HG02588 (cell line): Measurements from ENCODE around the gene CTBP2.
"Not testable (repeated sequence)": the region's sequence is repeated elsewhere in the genome, so short reads cannot be mapped to it uniquely, and the experiment has no call there.

Source experiments
- ATAC-seq: cut with Tn5 transposase; IDR thresholded peaks from one replicate; pipeline ENCODE4 v1.9.1; 2021; ENCODE audit warnings: mild to moderate bottlenecking, moderate library complexity; ENCODE audit not compliant: unreplicated experiment

Gene CTBP2

DNA sequence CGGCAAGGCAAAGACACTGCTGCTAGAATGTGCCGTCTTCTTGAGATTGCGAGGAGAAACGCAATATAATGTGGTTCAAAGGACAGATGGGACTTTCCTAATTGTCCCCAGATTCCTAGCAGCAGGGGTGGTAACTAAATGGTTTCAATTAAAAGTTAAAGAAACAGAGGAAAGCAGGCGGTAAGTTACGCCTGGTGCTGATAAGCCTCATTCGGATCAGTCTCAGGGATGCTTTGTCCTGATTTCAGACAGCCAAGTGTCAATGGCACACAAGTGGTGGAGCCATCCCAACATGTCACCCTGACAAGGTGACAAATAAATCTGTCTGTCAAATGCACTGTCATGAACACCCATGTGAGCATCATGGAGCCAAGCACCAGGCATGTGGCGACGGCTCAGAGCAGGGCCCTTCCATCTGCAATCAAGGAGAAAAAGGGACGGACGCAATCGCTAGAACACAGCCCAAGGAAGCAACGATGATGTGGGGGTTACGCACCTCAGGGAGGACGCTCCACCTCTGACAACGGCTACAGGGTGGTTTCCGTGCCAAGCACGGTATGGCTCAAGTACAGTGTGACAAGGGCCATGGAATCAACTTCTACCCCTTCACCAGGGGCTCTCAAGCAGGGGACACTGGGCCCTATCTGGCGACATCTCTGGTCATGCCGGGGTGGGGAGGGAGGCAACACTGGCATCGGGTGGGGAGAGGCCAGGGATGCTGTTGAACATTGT is 66.2 kb downstream of the CTBP2 start:
- ATAC-seq = no peak

GRCh38 chr10:125093199-125093973 is 67.0 kb downstream of the CTBP2 start:
- no peak for ATAC-seq

- ATAC-seq = no peak
Measured at GRCh38 chr10:125092564-125093031, 67.8 kb downstream of the CTBP2 start.

DNA sequence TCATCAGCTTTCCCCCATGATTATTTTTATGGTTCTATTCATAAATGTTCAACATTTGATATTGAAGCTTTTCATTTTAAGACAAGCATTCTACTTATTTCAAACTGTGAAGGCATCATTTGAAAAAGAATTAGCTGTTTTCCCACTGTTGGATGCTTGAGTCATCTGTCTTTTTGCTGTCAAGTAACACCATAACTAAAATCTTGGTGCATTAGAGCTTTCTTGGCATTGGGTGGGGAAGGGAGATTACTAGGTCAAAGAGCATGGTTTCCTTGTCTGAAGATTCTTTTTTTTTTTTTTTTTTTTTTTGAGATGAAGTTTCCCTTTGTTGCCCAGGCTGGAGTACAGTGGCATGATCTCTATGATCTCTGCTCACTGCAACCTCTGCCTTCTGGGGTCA is 68.5 kb downstream of the CTBP2 start:
- ATAC-seq = no peak

- ATAC-seq = no peak
Measured at GRCh38 chr10:125089469-125089868, 70.9 kb downstream of the CTBP2 start.

- no peak for ATAC-seq
Measured at GRCh38 chr10:125087897-125088215, 72.5 kb downstream of the CTBP2 start.

DNA sequence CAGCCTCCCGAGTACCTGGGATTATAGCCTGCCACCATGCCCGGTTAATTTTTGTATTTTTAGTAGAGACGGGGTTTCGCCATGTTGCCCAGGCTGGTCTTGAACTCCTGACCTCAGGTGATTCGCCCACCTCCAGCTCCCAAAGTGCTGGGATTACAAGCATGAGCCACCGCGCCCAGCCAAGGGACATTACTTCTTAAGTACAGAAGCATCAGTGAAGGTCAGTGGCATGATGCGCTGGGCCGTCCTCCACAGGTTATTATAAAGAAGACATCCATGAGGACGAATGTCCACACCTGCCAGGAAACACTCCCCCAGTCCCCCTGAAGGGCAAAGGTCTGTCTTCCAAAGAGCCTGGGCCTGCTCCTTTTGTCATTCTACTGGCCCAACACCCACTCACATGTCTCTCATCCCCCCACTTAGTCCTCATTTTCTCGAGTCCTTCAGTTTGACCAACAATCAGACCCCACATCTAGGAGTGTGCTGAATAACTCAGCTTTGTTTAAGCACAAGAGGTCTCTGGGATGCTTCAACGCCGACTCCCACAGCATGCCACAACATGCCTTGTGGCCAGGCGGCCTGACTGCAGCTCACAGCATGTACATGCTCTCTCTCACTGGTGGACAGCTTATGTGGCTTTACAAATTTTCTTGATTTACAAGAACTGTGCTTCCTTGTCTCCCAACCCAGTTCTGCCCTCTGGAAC is 73.0 kb downstream of the CTBP2 start:
- ATAC-seq = no peak

- no peak for ATAC-seq
Measured at GRCh38 chr10:125086691-125087090, 73.7 kb downstream of the CTBP2 start.

- no peak for ATAC-seq
Measured at GRCh38 chr10:125085258-125086054, 74.9 kb downstream of the CTBP2 start.

DNA sequence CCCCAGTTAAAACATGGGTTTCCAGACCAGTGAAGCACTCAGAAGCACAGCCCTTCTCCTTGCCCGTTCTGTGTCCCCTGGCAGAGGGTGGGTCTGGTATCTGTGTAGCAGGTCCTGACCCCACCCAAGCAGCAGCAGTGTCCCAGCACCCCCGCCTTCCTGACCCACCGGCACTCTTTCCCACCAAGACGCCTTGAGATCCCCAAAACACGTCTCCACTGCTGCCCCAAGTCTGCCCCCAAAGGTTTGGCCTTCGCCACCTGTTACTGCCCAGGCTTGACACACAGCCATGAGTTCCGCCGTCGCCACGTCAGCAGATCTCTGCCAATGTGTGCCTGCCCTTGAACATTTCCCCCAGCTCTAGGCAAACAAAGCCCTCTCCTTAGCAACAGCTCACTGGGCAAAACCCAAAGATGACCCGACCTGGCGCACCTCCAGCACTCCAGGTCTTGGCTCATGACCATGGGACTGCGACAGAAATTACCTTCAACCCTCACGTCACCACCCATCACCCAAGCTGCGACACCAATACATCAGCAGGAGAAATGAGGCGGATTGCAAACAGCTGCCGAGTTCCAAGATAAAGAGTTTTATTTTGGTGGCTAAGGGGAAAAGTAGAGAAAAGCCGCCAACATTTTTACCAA is 75.6 kb downstream of the CTBP2 start:
- no peak for ATAC-seq

- ATAC-seq = no peak
Measured at GRCh38 chr10:125084191-125084613, 76.2 kb downstream of the CTBP2 start.

- no peak for ATAC-seq
Measured at GRCh38 chr10:125083576-125083920, 76.8 kb downstream of the CTBP2 start.

GRCh38 chr10:125082881-125083575 is 77.3 kb downstream of the CTBP2 start:
- no peak for ATAC-seq

GRCh38 chr10:125082471-125082870 is 77.9 kb downstream of the CTBP2 start:
- ATAC-seq = not testable (repeated sequence)

DNA sequence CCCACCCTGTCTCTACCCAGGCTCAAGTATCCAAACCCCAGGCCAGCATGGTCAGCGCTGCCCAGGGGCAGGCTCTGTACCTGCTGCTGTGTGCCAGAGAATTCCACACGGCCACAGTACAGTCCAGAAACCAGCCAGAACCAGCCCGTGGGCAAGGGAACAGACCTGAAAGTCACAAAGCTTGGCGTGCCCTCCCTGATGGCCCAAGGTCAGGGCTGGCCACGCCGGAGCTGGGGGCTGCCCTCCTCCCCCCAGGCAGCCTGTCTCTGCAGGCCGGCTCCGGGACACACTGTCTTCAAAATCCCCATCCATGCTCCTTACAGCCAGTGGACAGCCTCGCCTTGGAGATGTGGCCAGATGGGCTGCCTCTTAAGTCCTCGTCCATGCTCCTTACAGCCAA is 78.4 kb downstream of the CTBP2 start:
- ATAC-seq = no peak

DNA sequence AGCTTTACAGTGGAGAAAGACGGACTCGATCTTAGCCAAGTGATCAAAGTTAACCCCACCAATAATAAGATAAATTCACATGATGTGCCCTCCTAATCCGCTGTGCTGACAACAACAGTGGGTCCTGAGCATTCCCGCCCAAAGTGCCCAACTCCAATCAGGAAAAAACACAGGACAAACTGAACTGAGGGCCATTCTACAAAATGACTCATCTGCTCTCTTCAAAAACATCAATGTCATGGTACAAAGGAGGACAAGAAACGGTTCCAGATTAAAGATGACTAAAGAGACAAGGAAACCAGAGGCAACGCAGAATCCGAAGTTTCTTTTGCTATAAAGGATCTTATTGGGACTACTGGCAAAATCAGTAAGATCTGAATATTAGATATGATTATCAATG is 79.4 kb downstream of the CTBP2 start:
- ATAC-seq = no peak

DNA sequence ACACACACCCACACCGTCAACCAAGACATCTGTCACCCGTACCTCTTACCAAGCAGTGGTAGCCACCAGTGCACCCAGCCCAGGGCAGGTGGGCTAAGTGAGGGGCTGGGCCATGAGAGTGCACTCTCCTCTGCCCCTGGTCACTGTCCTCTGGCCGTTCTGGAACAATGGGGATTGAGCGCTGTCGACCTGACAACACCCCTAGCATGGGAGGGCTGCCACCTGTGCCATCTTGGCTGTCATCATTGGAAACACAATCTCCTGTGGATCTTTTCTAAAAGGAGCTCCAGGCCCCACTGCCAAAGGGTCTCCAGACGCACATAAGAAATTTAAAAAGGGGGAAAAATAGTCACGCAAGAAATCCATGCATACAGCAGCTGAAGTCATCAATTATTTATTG is 80.1 kb downstream of the CTBP2 start:
- no peak for ATAC-seq

- ATAC-seq = no peak
Measured at GRCh38 chr10:125079091-125079600, 81.2 kb downstream of the CTBP2 start.

GRCh38 chr10:125076891-125077541 is 83.3 kb downstream of the CTBP2 start:
- no peak for ATAC-seq
